Erythroblast (primary cell): Measurements from ENCODE around the gene RIPK4.

Experiments used
- GATA1 ChIP-seq: IDR thresholded peaks from 2 replicates; pipeline ENCODE4 v1.6.1; 2011; ENCODE audit warnings: low read depth, mild to moderate bottlenecking, control low read depth, low read length, moderate library complexity
- POLR2A ChIP-seq: IDR thresholded peaks from 2 replicates; pipeline ENCODE4 v1.6.1; 2011; ENCODE audit warnings: mild to moderate bottlenecking, low read length

- TF ChIP-seq POLR2A (no peak), GATA1 (no peak)
Observed at GRCh38 chr21:41725421-41726031, 41.3 kb downstream of the RIPK4 start.
